GM21526 (cell line): ENCODE results near the gene DENND1A.

ENCODE experiments used
- ATAC-seq: cut with Tn5 transposase; IDR thresholded peaks from one replicate; pipeline ENCODE4 v1.9.1; 2021; ENCODE audit warnings: moderate library complexity; ENCODE audit not compliant: unreplicated experiment, low FRiP score

The DENND1A gene

DNA sequence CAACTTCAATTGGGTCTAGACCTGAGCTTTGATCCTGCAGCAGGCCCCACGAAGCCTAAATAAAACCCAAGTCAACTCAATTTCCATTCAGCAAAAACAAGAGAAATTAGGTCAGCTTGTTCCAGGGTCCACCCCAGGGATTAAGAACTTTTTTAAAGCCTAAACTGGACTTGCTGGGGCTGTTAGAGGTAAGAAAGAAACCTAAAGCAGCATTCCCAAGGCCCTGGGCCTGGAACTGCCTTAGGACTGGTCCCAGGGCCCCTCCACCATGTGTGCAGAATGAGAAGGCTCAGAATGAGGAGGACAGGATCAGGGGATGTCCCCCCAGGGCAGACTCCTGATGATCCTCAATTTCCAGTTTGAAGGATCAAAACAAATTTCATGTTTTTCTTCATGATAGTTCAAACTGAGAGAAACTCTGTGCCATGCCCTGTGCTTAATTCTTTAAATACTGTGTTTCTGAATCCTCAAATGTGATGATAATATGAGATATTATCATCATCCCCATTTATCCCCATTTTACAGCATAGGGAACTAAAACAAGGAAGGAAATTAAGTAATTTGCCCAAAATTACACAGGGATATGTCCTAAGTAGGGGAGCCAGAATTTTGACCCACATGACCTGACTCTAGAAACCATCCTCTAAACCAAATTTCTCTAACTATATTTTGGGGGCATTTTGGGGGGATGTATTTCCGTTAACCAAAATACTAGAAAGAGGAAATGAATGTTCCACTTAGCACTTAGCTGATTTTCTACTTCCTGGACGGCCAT is 64.5 kb downstream of the DENND1A start:
- ATAC-seq, result no peak

DNA sequence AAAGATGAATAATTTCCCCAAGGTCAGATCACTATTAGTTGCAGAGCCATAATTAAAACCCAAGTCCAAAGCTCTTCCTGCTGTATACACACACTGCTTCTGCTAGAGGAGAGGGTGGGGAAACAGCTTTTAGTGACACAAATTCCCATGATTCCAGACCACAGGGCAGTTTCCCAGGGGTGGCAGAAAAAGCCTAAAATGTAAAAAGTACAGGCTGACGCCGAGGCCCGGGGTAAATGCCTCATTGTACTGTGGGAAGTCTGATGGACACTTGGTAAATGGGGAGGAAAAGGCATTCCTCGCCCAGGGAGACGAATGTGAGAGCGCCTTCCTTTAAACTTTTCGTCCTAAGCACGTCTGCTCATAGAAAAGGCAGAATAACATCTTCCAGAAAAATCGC is 65.7 kb downstream of the DENND1A start:
- ATAC-seq, result no peak

DNA sequence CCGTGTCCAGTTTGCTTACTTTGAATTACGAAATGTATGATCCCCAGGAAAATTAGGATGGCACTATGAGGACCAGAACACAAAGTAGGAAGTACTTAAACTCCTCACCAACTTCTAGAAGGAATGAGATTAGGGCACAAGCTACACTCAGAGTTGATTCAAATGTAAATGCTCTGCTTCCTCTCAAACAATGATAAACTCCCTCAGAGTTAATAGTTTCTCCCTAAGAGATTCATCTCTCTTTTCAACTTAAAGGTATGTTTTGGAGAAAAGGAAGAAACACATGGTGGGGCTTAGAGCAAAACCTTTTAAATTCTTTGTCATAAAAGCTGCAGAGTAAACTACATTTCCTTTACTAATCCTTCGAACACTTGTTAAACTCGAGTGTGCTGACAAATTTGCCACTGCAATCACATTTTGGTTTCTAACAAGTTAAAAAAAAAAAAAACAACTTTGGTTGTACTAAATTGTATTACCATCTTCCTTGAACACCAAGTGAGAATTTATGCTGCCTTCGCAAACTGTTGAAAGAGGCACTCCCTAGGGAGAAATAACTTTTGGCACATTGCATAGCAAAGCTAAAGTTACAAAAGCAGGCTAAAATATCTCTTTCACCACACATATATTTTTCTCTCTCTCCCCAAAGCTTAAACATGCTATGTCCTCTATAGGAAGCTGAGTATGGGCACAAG is 66.6 kb downstream of the DENND1A start:
- ATAC-seq, result no peak

DNA sequence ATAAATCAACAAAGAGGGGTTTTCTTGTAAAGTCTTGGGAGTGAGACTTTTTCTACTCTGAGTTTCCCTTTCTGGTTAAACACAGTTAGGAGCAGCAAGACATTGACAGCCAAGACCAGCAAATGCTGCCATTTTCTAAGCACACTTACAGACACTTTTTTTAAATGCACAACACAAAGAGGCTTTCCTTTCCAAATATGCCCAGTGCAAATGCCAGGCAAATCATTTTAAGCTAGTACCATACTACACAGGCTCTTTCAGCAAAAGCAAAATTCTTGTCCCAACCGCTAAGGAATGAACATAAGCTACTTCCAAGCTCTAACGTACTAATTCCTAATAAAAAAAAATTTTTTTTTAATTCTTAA is 68.2 kb downstream of the DENND1A start:
- ATAC-seq, result no peak

DNA sequence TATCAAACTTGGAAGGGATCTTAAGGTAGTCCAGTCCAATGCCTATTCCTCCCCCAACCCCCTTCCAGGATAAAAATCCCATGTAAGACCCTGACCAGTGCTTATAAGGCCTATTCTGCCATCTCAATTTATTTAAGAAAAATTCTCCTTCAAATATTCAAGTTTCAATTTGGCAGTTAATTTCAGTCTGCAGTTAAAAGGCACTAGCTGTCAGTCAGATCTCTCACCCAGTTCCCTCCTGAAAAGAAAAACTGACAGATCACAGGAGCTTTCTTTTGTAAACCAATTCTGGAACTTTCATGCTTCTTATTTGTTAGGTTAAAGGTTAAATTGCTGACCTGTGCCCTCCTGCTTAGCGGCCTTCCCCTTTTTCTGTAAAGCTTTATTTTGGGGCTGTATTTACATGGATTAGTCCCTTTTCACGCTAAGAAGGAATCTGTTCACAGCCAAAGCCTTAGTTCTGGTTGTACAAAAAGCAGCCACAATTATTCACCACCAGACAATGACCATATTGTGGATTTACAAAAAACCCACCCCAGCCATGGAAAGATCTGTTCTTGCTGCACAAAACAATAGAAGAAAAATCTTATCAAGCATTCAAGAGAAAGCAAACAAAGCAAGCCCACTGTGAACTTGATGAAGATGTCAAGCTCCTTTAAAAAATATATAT is 68.7 kb downstream of the DENND1A start:
- no peak for ATAC-seq

DNA sequence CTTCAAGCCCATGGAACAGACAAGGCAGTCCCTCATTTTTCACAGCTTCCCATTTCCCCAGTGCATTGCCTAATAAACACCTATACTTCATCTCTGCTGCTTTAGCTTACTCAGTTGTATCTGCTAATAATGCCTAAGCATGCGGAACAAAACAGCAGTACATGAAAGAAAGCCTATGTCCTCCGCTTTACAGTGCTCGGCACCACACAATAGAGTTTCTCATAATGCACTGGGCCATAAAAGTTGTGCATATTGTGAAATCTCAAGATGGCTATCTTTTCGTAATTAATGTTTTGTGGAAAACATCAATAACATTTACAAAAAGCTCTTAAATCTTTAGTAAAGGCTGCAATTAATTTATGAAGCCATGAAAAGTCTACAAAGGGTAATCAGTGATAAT is 69.3 kb downstream of the DENND1A start:
- ATAC-seq, result no peak

DNA sequence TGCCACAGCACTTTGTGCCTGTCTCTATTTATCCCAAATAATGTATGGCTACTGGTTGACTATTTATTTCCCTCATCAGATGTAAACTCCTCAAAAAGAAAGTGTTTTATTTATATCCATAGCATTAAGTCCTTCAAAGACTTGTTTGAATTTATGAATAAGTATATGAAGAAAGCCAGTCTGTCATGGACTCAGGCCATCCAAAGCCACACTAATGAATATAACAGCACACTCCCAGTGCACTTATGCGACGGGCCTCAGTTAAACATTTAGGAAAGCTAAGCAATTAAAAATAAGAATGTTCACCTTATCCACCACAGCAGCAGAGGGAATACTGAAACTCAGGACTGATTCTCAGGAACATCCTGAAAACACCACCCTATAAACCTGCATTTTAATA is 77.5 kb downstream of the DENND1A start:
- no peak for ATAC-seq

DNA sequence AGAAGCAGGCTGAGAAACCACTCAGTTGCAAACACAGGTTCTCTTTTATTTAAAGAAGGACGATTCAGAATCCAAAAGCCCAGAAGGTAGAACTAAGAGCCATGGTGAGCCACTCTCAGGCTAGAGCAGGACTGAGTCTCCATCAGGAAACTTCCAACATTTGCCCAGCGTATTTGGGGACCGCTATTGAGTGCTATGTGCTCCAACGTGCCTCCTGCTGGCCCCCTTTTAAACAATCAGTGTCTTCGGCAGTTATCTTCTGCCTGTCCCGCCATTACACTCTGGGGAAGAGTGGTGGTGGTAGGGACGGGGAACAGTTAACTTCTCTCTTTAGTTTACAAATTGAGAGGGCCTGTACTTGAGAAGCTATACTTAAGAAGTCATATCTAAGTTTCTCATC is 78.1 kb downstream of the DENND1A start:
- ATAC-seq, result no peak

DNA sequence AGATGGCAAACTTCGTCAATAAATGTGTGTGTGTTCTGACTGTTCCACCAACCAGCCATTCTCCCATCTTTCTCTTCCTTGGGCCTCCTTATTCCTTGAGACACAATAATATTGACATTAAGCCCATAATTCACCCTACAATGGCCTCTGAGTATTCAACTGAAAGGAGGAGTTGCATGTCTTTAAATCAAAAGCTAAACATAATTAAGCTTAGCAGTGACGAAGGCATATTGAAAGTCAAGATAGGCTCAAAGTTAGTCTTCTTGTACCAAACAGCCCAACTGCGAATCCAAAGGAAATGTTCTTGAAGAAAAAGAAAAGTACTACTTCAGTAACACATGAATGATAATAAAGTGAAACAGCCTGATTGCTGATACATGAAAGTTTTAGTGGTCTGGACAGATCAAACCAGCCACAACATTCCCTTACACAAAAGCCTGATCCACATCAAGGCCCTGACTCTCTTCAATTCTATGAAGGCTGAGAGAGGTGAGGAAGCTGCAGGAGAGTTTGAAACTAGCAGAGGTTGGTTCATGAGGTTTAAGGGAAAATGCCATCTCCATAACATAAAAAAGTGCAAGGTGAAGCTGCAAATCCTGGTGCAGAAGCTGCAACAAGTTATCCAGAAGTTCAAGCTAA is 81.4 kb downstream of the DENND1A start:
- ATAC-seq, result no peak

DNA sequence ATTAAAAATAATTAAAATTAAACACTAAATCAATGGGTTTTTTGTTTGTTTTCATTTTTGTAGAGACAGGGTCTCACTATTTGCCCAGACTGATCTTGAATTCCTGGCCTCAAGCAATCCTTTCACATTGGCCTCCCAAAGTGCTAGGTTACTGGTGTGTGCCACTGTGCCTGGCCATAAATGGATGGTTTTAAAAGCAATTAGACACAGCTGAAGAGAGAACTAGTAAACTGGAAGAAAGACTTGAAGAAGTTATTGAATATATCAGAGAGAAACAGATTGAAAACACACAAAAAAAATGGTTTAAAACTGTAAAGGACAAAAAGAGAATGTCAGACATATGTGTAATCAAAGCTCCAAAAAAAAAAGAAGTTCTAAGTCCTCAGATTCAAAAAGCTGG is 83.0 kb downstream of the DENND1A start:
- no peak for ATAC-seq

DNA sequence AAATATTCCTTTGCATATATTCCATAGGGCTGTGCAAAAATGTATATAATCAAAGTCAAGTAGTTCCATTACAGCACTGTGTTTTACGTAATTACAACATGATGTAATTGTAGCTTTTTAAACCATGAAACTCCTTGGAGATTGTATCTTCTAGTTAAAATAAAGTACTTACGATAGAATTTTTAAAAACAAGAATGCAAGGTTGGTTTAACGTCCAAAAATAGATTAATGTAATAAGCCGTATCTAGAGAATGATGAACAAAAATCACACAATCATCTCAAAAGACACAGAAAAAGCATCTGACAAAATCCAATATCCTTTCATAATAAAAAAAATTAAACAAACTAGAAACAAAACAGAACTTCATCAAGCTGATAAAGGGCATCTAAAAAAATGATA is 86.2 kb downstream of the DENND1A start:
- ATAC-seq, result no peak

DNA sequence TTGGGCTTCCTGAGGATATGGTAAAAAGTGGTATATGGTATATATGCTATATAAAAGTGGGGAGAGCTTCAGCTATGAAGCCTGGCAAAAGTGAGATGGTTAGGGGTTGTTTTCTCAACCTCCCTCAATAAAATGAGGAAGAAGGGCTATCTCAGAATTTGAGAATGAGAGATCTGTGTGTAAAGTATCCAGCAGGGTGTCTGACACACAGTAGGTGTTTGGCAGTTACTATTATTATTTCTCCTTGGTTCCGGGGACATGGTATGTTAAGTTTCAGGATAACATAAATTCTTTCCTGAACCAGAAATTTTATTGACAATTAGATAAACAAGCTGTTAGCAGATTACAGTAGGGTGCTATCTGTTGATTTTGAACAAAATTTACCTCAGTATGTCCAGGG is 94.1 kb downstream of the DENND1A start:
- ATAC-seq, result no peak

DNA sequence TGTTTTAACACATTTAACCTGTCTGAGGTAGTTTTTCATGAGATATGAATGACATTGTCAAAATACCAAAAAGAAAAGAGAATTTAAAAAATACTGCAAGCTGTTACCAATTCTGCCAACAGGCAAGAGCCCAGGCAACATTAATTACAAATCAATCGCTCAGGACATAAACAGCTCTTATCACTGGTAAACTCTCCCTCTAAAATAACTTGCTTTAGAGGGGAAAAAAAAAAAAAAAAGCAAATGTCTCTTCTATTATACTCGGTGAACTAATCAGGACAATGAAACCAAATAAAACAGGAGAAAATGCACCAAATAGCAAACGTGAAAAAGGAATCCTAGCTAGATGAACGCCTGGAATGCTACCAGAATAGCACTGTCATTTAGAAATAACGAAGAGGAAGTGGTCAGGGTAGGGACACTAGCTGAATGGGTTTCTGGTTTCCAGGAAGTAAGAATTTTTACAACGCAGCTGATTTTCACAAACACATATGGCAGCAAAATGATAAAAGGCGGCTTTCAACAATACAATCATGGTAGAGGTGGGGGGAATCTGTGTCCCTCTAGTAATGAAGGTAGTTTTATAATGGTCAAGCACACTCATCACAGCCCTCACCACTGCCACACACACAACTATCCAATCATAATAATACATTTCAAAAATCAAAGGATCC is 94.9 kb downstream of the DENND1A start:
- ATAC-seq, result no peak

DNA sequence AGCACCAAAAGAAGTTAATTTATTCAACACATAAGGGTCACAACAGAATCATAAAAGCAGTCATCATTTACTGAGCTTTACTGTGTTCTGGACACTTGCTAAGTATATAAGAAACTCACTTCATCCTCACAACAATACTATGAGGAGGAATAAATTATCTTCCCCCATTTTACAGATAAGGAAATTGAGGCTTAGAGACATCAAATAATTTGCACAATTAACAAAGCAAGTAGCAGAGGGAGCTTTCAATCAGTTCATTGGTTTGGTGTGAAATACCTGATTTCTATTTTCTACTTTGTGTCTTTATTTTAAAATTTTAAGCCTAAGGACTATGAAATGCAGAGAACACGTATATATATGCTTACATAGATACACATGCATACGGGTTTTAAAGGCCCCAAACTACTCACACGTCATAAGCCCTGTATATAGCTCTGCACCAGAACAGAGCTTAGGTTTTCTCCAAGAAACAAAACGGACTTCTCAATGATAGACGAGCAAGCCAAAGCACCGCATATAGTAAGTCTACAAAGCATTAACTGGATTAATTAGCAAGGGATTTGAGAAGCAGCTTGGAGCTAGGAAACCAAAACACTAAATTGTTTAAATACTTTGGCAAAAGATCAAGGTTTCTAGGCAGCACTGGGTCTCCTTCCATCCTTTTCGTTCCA is 95.6 kb downstream of the DENND1A start:
- no peak for ATAC-seq

DNA sequence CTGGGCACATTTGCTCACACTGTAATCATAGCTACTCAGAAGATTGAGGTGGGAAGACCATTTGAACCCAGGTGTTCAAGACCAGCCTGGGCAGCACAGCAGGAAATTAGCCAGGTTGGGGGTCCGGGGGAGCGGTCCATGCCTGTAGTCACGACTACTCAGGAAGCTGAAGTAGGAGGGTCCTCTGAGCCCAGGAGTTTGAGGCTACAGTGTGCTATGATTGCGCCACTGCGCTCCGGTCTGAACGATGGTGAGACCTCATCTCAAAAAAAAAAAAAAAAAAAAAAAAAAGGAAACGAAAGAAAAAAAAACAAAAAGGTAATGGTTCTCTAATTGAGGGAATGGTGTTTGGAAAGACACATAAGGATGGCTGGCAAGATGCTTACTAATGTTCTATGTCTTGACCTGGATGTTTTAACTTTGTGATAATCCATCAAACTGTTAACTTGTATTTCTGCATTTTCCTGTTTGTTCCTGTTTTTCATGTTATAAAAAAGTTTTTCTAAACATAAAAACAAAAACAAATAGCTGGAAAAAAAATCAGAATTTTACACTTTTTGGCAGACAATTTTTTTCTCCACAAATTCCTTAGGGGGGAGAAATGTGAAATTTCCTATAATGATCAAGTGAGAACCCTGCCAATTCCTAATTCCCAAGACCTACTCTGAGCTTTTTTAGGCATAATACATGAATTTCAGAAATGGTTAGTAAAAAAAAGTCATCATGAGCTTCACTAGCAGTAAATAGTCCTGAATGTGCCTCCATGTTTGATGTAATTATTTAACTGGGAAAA is 96.9 kb downstream of the DENND1A start:
- no peak for ATAC-seq

DNA sequence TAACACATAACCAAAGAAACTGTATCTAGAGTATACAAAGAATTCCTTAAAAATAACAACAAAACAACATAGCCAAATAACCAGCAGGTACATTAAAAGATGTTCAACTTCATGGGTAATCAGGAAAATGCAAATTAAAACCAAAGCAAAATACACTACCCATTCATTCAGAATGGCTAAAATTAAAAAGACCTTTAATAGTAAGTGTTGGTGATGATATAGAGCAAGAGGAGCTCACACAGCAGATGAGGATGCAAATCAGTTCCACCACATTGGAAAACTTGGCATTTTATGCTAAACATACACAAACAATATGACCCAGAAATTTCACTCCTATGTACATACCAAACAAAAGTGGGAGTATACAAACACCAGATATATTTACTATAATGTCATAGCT is 97.8 kb downstream of the DENND1A start:
- no peak for ATAC-seq

DNA sequence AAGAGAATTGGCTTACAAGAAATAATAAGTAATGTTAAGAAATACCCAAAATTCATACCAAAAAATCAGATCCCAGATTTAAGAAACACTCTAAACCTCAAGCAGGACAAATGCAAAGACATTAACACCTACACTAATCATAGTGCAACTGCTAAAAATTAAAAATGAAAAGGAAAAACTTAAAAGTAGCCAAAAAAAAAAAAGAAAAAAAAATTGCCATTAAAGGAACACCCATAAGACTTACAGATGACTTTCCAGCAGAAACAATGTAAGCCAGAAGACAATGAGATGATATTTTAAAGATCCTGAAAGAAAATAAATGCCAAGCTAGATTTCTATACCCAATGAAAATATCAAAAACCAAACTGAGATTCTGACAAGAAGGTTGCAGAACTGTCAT is 101.5 kb downstream of the DENND1A start:
- ATAC-seq, result no peak

DNA sequence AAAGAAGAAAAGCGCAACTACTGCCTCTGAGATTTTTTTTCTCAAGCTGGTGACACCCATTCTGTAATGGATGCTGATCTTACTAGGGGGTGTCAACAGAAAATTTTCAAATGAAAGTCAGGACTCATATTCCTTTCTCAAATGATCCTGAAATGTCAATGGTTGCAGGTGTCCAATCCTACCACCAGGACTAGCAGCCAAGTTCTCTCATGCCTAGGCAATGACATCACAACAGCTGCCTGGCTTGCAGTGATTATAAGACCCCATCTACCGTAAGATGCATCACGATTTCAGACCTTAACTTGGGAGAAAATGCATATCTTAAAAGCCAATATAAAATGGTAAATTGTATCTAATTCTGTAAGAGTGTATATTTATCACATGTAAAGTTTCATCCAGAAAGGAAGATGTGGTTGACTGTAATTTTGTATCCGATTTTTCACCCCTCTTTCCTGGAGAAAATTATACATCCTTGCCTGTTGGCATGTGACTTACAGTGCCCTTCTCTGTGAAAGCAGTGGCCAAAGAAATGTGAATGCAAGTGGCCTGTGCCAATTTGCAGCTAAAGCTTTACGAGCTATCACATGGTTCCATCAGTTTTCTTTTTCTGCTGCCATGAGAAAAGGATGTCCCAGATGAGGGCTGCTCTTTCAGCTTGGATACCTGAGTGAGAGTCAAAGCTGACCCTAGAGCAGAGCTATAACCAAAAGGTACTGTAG is 104.4 kb downstream of the DENND1A start:
- ATAC-seq, result no peak
